ENCODE measurements around the gene TMPRSS6.
A peak's percentile ranks its signal among the peaks of the same experiment; 100 is the strongest.

TMPRSS6 gene

GRCh38 chr22:37140686-37141323, 31.3 kb upstream of the TMPRSS6 start:
- no peak for DNase-seq (ENCODE audit: low read depth in 3 of 3)

- no peak for DNase-seq (ENCODE audit: low read depth in 3 of 3)
Measured at GRCh38 chr22:37139762-37140161, 30.2 kb upstream of the TMPRSS6 start.

DNA sequence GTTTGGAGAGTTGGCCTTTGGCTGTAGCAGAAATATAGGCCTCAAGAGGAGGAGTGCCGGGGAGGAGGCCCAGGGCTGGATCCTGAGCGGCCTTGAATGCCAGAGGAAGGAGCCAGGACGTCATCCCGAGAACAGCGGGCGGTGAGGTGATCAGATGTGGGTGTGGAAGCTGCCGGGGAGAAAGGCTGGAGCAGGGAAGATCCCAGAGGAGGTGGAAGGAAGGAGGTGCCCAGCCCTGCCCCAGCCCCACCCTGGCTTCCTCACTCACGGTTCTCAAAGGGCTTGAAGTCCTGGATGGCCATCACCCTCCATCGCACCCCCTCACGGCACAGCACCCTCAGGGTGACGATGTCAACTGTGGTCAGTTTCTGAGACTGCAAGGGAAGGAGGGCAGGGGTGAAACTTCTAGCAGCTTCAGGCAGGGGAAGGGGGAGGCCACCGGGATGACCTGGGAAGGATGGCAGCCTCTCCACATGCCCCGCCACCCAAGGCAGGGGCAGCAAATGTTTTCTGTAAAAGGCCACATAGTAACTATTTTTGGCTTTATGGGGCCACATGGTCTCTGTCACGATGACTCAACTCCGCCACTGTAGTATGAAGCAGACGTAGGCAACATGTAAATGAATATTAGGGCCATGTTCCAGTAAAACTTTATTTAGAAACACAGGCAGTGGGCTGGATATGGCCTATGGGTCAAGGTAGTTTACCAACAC, 29.5 kb upstream of the TMPRSS6 start:
- no peak for DNase-seq (ENCODE audit: low read depth in 3 of 3)

DNA sequence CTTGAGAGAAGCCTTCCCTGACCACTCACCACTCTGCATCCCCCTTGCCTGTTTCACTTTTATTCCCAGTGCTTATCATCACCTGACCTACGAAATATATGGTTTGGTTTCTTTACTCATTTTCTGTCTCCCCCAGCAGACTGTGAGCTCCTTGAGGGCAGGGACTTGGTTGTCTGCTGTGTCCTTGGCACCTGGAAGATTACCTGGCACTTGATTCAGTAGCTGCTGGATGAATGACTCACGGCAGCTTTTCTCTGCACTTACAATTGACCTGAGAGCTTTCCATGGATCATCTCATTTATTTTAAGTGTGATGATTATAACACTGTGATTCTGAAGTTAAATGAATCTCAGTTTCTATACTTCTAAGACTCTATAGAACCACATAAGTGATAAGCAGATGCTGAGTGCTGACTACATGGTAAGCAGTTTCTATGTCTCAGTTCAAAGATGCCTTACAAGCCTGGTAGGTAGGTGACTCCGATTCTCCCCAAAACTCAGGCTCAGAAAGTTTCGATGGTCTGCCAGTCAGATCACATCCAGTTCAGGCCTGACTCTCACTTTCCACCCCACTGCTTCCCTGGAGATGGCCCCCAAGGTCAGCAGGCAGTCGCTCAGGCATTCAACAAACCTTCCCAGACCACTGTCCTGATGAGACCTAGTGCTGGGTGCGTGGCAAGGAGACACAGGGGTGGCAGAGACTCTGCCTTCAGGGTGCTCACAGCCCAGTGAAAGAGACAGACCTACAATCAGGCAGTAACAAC, 28.6 kb upstream of the TMPRSS6 start:
- DNase-seq (ENCODE audit: low read depth in 3 of 3) = no peak

GRCh38 chr22:37137131-37137530, 27.6 kb upstream of the TMPRSS6 start:
- no peak for DNase-seq (ENCODE audit: low read depth in 3 of 3)

DNA sequence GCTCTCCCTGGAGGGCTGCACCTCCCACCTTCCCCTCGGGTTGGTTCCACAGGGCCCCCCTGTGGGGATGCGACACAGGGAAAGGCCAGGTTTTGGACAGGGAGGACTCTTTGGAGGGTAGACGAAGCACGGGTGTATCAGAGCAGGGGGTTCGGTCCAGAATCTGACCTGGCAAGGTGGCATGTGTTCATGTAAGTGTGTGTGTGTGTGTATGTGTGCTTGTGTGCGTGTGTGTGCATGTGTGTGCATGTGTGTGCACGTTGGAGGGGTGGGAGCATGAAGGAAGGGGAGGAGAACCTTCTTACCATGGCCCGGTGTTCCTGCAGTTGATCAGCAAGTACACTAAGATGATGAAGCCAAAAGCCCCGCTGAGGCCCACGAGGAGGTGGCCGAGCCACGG, 25.5 kb upstream of the TMPRSS6 start:
- no peak for DNase-seq (ENCODE audit: low read depth in 3 of 3)

- DNase-seq (ENCODE audit: low read depth in 3 of 3) = no peak
Measured at GRCh38 chr22:37133304-37134018, 23.9 kb upstream of the TMPRSS6 start.

DNA sequence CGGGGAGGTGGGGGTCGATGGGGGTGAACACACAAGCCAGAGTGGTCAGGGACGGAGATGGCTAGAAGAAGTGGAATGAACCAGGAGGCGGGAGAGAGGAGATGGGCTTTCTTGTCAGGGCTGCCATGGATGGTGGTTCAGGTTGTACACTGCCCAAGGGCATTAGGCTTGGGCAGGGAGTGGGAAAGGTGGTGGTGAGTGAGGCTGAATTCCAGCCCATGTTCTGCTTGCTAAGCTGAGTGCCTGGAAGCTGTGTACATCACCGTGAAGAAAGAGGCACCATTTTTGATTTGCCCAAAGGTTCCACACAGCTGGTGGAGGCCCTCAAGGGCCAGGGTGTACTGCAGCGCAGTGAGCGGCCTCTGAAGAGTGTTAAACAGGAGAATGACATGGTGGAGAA, 23.3 kb upstream of the TMPRSS6 start:
- no peak for DNase-seq (ENCODE audit: low read depth in 3 of 3)

DNA sequence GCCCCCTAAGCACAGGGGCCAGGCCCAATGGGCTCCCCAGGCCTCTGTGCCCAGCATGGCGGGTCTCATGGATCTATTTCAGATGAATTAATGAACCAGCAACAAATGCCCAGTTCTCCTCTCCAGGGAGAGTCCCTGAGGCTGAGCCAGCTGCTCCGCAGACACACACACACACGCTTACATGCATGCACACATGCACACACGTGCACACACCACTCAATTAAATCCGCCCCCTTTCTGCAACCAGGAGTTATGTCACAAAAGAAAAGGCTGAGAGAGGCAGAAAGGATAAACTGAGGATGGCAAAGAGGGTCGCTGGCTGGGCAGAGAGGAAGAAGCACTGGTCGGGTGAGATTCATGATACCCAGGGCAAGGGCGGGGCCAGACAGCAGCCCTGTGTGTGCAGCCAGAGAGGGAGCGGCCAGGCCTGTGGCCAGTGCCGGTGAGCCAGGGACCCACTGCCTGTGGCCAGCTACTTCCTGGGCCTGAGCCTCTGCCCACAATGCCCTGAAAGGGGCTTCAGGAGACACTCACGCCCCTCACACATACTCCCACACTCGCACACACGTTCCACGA, 20.4 kb upstream of the TMPRSS6 start:
- no peak for DNase-seq (ENCODE audit: low read depth in 3 of 3)

DNA sequence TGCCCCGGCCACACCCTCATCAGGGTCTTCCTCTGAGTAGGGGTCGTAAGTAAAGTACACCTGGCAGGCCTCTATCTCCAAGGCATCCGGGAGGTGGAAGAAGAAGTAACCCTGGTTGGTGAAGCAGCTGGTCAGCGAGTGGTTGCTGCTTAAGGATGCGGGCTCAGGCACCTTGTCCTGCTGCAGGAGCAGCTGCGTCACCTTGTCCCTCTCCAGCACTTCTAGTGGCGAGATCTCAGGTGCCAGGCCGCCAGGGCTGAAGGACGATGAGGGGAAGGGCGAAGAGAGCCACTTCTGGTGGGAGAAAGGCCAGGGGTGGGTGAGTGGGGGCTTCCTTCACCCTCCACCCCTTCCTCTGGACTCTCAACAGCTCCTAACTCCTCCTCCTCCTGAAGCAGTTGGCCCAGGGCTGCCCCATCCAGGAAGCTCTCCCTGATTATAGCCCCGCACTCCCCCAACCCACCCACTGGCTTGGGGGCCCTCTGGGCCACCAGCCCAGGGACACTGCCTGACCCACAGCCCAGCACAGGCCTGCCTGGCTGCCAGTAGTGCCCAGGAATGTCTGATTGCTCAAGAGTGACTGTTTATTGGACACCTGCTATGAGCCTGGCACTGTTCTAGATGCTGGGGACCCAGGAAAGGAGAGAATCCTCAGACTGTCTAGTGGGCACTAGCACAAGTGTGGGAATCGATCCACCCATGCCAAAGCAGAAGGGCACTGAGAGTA, 19.2 kb upstream of the TMPRSS6 start:
- DNase-seq (ENCODE audit: low read depth in 3 of 3) = no peak

DNA sequence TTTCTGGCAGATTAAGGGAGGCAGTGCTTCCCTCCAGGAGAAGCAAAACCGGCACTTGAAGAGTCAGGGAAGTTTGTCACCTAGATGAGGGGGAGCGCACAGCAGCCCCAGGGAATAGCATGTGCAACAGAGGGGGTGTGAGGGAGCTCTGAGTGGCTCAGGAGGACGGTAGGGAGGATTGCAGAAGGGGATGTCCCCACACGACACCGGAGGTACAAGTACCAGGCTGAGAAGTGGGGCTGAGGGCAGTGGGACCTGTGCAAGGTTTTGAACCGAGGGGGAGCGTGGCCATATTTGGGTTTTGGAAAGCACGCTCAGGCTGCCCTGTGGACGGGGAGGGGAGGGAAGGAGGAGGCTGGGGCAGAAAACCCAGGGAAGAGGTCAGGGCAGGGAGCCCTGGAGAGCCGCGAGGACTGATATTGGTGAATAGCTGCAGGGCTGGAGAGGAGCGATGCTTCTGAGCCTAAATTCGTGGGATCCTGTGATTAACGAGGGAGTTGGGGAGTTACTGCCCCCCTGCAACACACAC, 17.9 kb upstream of the TMPRSS6 start:
- no peak for DNase-seq (ENCODE audit: low read depth in 3 of 3)

DNA sequence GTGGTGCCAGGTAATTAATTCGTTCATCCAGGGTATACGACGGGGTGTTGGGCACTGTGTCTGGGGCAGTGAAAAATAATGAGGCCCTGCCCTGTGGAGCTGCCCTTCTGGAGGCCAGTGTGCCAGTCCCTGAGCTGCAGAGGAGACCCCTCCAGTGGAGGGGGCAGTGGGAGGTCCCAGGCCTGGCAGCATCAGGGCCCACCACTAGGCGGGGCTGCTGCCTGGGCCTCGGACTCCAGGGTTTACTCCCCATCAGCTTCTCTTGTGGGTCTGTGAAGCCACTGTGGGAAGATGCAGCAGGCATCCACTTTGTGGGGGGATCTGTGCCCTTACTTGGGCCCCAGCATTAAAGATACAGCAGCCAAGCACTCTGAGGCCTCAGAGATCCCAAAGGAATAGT, 17.4 kb upstream of the TMPRSS6 start:
- no peak for DNase-seq (ENCODE audit: low read depth in 3 of 3)

GRCh38 chr22:37126383-37126782, 16.9 kb upstream of the TMPRSS6 start:
- DNase-seq (ENCODE audit: low read depth in 3 of 3) = no peak

- DNase-seq (ENCODE audit: low read depth in 3 of 3) = no peak
Measured at GRCh38 chr22:37123649-37124048, 14.1 kb upstream of the TMPRSS6 start.

- no peak for DNase-seq (ENCODE audit: low read depth in 3 of 3)
Measured at GRCh38 chr22:37122598-37123180, 13.2 kb upstream of the TMPRSS6 start.

DNA sequence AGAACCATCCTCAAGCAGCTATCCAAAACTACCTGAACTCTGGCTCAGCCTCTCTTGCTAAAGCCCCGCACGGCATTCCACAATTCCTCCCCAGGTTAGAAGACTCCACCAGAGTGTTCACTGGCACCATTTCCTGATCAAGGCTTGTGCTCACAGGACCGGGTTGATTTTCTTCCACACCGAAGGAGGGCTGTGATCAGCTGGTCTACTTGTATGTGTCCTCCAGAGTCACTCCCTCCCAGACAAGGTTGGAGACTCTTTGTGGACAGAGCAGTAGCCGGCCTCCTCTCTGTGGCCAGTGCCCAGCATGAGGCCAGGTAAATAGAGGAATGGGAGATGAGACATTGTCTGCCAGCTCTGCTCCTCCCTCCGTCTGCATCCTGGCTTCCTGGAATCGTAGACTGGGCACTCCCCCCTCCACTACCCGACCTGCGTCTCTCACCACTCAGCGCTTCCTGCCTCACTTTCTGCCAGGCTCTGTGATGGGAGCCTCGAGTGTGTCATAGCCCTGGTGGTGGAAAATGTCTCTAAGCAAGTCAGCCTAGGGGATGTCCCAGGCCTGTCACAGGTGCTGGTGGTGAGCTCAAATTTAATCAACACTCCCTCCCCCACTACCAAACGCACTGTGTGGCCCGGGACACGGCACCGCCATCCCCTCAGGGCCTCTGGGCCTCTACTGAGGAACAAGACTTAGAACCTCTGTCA, 12.5 kb upstream of the TMPRSS6 start:
- peak; percentile 68 to 93 (median 86) for DNase-seq (ENCODE audit: low read depth in 3 of 3)

DNA sequence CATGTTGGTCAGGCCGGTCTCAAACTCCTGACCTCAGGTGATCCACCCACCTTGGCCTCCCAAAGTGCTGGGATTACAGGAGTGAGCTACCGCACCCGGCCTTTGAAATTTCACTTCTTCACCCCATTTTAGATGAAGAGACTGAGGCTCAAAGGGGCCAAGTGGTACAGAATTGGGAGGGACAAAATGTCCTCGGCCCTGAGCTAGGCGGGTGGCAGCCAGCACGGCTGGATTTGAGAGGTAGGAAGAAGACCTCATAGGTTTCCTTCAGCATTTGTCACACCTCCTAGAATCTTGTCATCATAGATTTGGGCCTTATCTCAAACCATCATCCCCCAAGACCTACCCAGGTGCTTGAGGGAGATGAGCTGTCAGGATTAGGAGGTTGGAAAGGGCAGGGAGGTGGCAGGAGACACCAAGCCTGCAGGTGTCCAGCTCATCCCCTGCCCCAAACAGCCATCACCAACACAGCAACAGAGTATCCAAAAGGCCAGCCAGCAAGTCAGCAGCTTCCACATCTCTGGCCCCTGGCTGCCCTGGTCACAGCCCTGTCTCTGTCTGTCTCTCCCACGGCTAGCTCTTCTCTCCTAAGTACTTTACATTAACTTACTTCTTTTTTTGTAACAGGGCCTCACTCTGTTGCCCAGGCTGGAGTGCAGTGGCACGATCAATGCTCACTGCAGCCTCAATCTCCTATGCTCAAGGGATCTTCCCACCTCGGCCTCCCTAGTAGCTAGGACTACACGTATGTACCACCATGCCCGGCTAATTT, 11.2 kb upstream of the TMPRSS6 start:
- no peak for DNase-seq (ENCODE audit: low read depth in 3 of 3)

DNA sequence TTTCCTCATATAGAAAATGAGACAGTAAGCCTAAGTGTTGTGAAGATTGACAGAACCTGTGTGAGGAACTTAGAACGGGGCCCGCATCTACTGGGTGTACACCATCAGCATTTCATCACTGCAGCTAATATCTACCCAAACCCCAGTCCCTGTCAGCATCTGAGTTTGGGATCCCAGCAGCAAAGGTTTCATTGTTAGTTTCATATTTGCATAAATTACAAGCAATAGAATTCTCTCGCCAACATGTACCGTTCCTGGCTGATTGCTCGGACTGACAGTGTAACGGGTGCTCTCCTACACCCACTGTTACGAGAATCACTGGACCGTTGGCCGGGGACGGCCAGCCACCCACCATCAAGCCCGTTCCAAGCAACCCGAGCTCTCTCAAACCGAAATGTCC, 10.4 kb upstream of the TMPRSS6 start:
- no peak for DNase-seq (ENCODE audit: low read depth in 3 of 3)

GRCh38 chr22:37118083-37118482, 8.6 kb upstream of the TMPRSS6 start:
- no peak for DNase-seq (ENCODE audit: low read depth in 3 of 3)
